Endothelial cell (in vitro differentiated cells): ENCODE results near the gene ILKAP. TPM values are rescaled to one million over a fixed set of nuclear protein-coding genes. Genes with fewer than 3 reads are reported as not detected.

ENCODE experiments used
- DNase-seq: peaks from one replicate; pipeline ENCODE4 v3.0.0; 2021; ENCODE audit warnings: low spot score
- H3K27ac Mint-ChIP-seq: one replicate; pipeline ENCODE4 v1.8.0; 2021; ENCODE audit warnings: mixed read lengths, inconsistent platforms; ENCODE audit not compliant: unreplicated experiment
- H3K27me3 Mint-ChIP-seq: one replicate; pipeline ENCODE4 v1.8.0; 2021; ENCODE audit warnings: mild to moderate bottlenecking, moderate library complexity, mixed read lengths, inconsistent platforms; ENCODE audit not compliant: unreplicated experiment
- H3K36me3 Mint-ChIP-seq: one replicate; pipeline ENCODE4 v1.8.0; 2021; ENCODE audit warnings: mild to moderate bottlenecking, low read depth, mixed read lengths, inconsistent platforms; ENCODE audit not compliant: unreplicated experiment
- H3K4me1 Mint-ChIP-seq: one replicate; pipeline ENCODE4 v1.8.0; 2021; ENCODE audit warnings: mild to moderate bottlenecking, mixed read lengths, inconsistent platforms; ENCODE audit not compliant: unreplicated experiment
- H3K4me3 Mint-ChIP-seq: one replicate; pipeline ENCODE4 v1.8.0; 2021; ENCODE audit warnings: mild to moderate bottlenecking, mixed read lengths, inconsistent platforms; ENCODE audit not compliant: unreplicated experiment
- H3K9me3 Mint-ChIP-seq: one replicate; pipeline ENCODE4 v1.8.0; 2021; ENCODE audit warnings: mixed read lengths, inconsistent platforms; ENCODE audit not compliant: unreplicated experiment
- CTCF ChIP-seq: fragments of 200-600 bp; sonication (generic); IDR thresholded peaks from one replicate; pipeline ENCODE4 v1.5.0; 2021; ENCODE audit warnings: antibody characterized with exemption; ENCODE audit not compliant: unreplicated experiment
- total RNA-seq: library from RNA; stranded (reverse); fragmentation: NEBNext Ultra II Directional; extraction: Animal tissue kit (Norgen Biotek cat#: 25700); gene quantifications from one replicate; pipeline ENCODE4 v1.2.1, GENCODE V29; 2021; ENCODE audit not compliant: unreplicated experiment

ILKAP gene
- total RNA-seq, 1 donor from 2014 or later, result 43.0 TPM

- Mint-ChIP-seq H3K9me3 (no peaks in the 10 kb centered on the region), H3K27ac (no peak overlapping the region), H3K4me1 (no peaks in the 10 kb centered on the region), H3K4me3 (no peak overlapping the region), H3K36me3 (no peaks in the 10 kb centered on the region), H3K27me3 (peaks cover 8% of the 10 kb centered on the region)
- TF ChIP-seq CTCF, result no peak
- DNase-seq, result no peak
Measured at GRCh38 chr2:238122287-238123217, 80.9 kb downstream of the ILKAP start.

DNA sequence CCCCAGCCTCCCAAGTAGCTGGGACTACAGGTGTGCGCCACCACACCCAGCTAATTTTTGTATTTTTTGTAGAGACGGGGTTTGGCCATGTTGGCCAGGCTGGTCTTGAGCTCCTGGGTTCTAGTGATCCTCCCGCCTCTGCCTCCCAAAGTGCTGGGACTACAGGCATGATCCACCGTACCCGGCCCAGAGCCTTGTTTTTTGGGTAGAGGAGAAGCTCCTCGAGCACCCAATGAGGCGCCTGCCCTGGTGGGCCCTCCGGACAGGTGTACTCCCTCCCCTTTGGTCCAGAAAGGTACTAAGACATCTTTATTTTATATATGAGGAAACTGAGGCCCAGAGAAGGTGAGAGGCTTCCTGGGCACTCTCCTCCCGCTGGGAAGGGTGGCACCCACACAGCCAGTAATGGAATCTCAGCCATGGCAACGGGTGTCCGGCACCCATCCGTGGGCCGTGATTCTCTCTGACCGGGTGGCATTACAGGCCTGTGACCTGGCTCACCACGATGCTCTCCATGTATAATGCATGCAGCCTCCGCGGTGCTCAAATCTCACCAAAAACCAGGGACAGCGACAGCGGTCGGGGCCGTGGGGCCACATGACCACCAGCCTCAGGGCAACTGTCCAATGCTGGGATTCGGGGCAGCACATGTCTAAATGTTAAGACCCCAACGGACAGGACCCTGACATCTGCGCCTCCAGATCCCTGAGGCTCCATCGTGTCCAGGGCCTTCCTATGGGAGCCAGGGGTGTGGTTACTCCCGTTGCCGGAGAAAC lies 81.8 kb downstream of the ILKAP start:
- no peak for DNase-seq
- TF ChIP-seq CTCF, result no peak
- H3K9me3 Mint-ChIP-seq, result no peaks in the 10 kb centered on the region
- no peaks in the 10 kb centered on the region for H3K36me3 Mint-ChIP-seq
- H3K27me3 Mint-ChIP-seq, result peaks cover 9% of the 10 kb centered on the region
- H3K4me3 Mint-ChIP-seq, result no peak overlapping the region
- H3K4me1 Mint-ChIP-seq, result no peaks in the 10 kb centered on the region
- no peak overlapping the region for H3K27ac Mint-ChIP-seq

DNA sequence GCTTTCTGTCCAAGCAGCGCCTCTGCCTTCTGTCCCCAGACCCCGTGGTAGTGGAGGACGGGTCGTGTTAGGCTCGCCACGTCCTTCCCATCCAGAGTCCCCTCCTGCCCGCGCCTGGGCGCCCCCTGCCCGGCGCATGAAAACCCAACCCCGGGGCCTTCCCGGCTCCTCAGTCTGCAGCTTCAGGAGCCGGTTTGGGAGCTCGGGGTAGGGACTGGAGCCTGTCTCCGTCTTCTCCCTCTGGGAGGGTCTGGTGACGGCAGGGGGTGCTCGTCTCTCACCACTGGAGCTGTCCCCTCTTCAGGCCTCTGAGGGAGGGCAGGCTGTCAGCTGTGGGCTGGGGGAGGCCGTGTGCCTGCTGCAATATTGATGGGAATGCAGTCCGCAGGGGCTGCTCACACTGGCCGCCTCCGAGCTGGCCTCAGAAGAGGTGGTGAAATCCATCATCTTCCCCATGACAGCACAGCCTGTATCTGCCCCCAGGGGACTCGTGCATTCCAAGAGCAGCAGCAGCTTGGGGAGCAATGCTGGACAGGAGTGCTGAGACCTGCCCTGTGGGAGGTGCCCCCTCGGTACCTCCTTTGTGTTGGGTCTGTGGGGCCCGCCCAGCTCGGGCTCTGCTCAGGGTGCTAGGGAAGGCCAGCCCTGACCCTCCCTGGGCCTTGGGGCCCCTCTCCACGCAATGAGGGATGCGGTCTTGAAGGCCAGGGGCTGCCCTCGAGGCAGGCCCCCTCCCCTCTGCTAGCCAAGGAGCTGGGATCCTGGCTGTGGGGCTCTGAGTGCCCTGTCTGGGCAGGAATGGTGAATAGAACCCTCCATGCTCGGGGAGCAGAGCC lies 82.8 kb downstream of the ILKAP start:
- no peak for DNase-seq
- Mint-ChIP-seq H3K27me3 (peaks cover 9% of the 10 kb centered on the region), H3K4me3 (no peak overlapping the region), H3K9me3 (no peaks in the 10 kb centered on the region), H3K27ac (no peak overlapping the region), H3K4me1 (no peaks in the 10 kb centered on the region), H3K36me3 (no peaks in the 10 kb centered on the region)
- TF ChIP-seq CTCF, result no peak

Other genes starting within 250 kb of the ILKAP start
- 107 TPM for gene UBE2F, start 236.7 kb downstream of the ILKAP start, total RNA-seq
- gene SCLY, start 142.7 kb downstream of the ILKAP start, total RNA-seq, result 17.7 TPM
- gene ESPNL, start 103.4 kb downstream of the ILKAP start, total RNA-seq, result 0.82 TPM
- not detected for gene KLHL30, start 65.0 kb downstream of the ILKAP start, total RNA-seq
- 0.41 TPM for gene ERFE, start 44.7 kb downstream of the ILKAP start, total RNA-seq
- 5.0 TPM for gene HES6, start 36.3 kb upstream of the ILKAP start, total RNA-seq
- gene PER2, start 84.9 kb upstream of the ILKAP start, total RNA-seq, result 5.5 TPM
- 17.1 TPM for gene TRAF3IP1, start 116.8 kb upstream of the ILKAP start, total RNA-seq
- gene ASB1, start 223.2 kb upstream of the ILKAP start, total RNA-seq, result 8.5 TPM